GM21390 (cell line): Measurements from ENCODE around the gene GAK.
A peak's percentile ranks its signal among the peaks of the same experiment; 100 is the strongest.
"Not testable (repeated sequence)": the region's sequence is repeated elsewhere in the genome, so short reads cannot be mapped to it uniquely, and the experiment has no call there.

Experiments
- ATAC-seq: cut with Tn5 transposase; IDR thresholded peaks from one replicate; pipeline ENCODE4 v1.9.1; 2021; ENCODE audit not compliant: unreplicated experiment

The GAK gene

GRCh38 chr4:931960-932712, at the start of gene GAK, which contains the start of gene TMEM175:
Gene GAK, minus strand, starts transcription at chr4:932316. Its CDS starts 129 bp downstream, at chr4:932187.
Gene TMEM175, plus strand, starts transcription at chr4:932460. Its CDS starts 15,280 bp downstream, at chr4:947740.
- peak; percentile 87 for ATAC-seq

GRCh38 chr4:978957-979701, 47.0 kb upstream of the GAK start:
- no peak for ATAC-seq

- ATAC-seq, result not testable (repeated sequence)
Observed at GRCh38 chr4:976016-976415, 43.9 kb upstream of the GAK start.

GRCh38 chr4:974668-975067, 42.6 kb upstream of the GAK start:
- no peak for ATAC-seq

- peak; percentile 68 for ATAC-seq
Observed at GRCh38 chr4:973431-974397, 41.6 kb upstream of the GAK start, which contains the start of gene DGKQ. Gene DGKQ, minus strand, starts transcription at chr4:973569. Its CDS starts 87 bp downstream, at chr4:973482.

- ATAC-seq, result peak; percentile 41
Observed at GRCh38 chr4:972651-973424, 40.7 kb upstream of the GAK start.

GRCh38 chr4:971666-972500, 39.8 kb upstream of the GAK start:
- ATAC-seq, result no peak

GRCh38 chr4:970854-971520, 38.9 kb upstream of the GAK start:
- no peak for ATAC-seq

- no peak for ATAC-seq
Observed at GRCh38 chr4:970046-970745, 38.1 kb upstream of the GAK start.

- no peak for ATAC-seq
Observed at GRCh38 chr4:968621-969394, 36.7 kb upstream of the GAK start.

- no peak for ATAC-seq
Observed at GRCh38 chr4:968221-968620, 36.1 kb upstream of the GAK start.

GRCh38 chr4:967113-968104, 35.3 kb upstream of the GAK start:
- ATAC-seq, result no peak

- no peak for ATAC-seq
Observed at GRCh38 chr4:966266-967112, 34.4 kb upstream of the GAK start.

- no peak for ATAC-seq
Observed at GRCh38 chr4:965766-966134, 33.6 kb upstream of the GAK start.

- no peak for ATAC-seq
Observed at GRCh38 chr4:965048-965765, 33.1 kb upstream of the GAK start.
